AG09309 (cell line): Measurements from ENCODE around the gene OR2A7.
"Not testable (repeated sequence)": the region's sequence is repeated elsewhere in the genome, so short reads cannot be mapped to it uniquely, and the experiment has no call there.

Experiments
- DNase-seq: peaks from one replicate; pipeline ENCODE4 v3.0.0-alpha.2; 2010; ENCODE audit warnings: low read depth
- H3K4me3 ChIP-seq: 2 replicates; pipeline ENCODE4 v1.5.1; 2011; ENCODE audit warnings: mild to moderate bottlenecking, low read depth, low read length, moderate library complexity; ENCODE audit not compliant: control insufficient read depth

OR2A7 gene, protein sequence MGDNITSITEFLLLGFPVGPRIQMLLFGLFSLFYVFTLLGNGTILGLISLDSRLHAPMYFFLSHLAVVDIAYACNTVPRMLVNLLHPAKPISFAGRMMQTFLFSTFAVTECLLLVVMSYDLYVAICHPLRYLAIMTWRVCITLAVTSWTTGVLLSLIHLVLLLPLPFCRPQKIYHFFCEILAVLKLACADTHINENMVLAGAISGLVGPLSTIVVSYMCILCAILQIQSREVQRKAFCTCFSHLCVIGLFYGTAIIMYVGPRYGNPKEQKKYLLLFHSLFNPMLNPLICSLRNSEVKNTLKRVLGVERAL

DNA sequence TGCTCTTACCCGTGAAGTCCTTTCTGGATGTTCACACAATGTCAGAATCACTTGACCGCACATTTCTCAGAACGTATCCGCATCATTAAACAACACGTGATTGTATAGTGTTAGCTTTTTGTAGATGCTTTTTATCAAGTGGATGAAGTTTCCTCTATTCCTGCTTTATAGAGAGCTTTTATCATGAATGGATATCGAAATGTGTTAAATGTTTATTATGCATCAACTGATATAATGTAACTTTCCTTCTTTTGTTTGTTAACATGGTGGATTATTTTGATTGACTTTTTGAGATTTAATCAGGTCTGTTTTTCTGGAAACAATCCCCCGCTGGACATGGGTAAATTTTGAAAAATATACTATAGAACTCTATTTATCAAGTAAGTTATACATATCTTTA is at the start of gene OR2A7:
TSS of gene OR2A7 (minus strand) at position 101 of the 400 bp plus-strand sequence. CDS start 5,164 bp downstream, outside the sequence.
- H3K4me3 ChIP-seq, DNase-seq: not testable (repeated sequence)

DNA sequence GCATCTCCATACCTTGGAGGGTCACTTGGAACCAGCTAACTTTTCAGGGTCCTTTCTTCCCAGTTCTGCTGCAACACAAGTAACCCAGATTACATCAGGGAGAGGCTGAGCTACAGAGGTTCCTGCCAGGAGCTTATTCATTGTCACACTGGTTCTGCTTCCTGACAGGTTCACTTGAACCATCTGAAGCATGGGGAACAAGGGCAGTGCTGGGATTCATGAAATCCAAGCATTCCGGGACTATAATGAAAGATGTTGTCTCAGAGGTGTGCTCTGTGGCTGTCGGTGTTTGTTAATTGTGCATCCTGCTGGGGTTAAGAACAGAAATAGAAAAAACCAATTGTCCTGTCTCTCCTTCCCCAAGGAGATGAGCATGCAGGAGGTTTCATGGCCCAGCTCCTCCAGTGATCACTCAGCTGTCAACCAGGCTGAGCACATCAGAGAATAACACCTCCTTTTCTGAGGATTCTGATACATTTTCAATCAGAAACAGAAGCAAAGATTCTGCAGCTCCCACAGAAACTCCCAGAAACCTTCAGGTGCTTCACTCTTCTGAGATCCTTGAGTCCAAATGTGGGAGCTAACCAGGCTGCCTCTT is 47.4 kb upstream of the OR2A7 start, which contains the start of gene OR2A1:
TSS of gene OR2A1 (plus strand) at position 548 of the 598 bp plus-strand sequence. CDS start 5,706 bp downstream, outside the sequence.
- not testable (repeated sequence) for DNase-seq, H3K4me3 ChIP-seq

DNA sequence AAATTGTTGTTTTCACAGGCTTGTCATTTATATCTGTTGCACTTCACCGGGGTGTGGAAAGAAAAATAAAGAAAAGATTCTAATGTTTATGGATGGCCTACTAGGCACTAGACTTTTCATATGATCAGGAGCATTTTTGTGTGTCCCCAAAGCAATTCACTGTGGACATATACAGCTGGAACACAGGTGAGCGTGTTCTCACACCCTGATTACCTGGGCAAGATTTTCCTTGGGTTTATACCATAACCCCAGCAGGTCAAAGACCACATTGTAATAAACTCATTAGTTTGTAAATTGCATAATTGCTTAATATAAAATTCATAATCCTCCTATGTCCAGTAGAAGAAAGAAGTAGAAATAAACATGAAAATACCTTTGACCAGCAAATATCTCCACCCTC is 46.6 kb upstream of the OR2A7 start:
- not testable (repeated sequence) for H3K4me3 ChIP-seq

DNA sequence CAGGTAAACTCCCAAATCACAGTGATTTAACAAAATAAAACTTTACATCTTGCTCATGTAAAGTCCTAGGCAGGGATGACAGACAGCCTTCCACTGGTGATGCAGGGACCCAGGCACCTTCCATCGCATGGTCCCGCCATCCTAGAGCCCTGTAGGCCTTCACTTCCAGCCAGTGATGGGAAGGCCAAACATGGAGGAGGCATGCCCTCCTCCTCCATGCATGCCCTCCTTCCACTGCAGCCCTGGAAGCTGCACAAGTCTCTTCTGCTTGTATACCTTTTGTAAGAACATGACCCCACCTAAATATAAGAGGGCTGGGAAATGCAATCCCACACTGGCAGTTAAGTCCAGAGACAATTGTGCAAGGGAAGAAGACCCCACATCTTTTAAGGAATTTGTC is 45.1 kb upstream of the OR2A7 start:
- not testable (repeated sequence) for H3K4me3 ChIP-seq, DNase-seq

More for the DNA sequence above, 46.6 kb upstream of the OR2A7 start:
- DNase-seq: not testable (repeated sequence)

DNA sequence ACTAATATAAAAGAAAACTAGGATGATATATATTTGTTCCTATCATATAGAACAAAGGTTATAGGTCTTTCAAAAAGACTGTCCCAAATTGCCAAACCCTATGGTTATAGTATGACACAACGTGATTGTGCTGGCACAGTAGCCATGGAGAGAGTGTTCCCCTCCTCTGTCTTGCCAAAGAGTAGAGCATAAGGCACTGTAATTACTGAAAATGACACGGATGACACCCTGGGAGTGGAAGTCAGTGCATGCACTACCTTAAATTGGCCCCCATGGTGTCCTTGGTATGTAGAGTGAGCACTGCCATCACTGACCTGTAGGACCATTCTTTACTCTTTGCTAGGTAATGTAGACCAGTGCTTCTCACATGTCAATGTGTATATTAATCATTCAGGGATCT is 40.6 kb upstream of the OR2A7 start:
- not testable (repeated sequence) for DNase-seq, H3K4me3 ChIP-seq

DNA sequence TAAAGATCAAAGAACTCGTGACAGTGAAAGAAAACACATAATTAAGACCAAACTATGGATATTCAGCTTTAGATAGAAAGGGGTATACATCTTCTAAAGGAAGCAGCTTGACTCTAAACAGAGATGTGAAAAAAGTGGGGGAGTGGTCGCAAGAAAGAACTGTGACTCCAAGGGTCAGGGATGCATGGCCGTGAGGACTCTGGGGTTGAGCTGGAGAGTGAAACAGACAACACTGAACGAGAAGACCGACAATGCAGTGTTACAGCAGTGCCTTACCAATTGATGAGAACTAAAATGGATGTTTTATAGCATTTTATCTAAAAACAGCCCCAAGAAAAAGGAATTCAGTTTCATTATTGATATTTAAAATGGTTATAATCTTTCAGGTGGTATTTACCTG is 39.0 kb upstream of the OR2A7 start:
- not testable (repeated sequence) for DNase-seq, H3K4me3 ChIP-seq

DNA sequence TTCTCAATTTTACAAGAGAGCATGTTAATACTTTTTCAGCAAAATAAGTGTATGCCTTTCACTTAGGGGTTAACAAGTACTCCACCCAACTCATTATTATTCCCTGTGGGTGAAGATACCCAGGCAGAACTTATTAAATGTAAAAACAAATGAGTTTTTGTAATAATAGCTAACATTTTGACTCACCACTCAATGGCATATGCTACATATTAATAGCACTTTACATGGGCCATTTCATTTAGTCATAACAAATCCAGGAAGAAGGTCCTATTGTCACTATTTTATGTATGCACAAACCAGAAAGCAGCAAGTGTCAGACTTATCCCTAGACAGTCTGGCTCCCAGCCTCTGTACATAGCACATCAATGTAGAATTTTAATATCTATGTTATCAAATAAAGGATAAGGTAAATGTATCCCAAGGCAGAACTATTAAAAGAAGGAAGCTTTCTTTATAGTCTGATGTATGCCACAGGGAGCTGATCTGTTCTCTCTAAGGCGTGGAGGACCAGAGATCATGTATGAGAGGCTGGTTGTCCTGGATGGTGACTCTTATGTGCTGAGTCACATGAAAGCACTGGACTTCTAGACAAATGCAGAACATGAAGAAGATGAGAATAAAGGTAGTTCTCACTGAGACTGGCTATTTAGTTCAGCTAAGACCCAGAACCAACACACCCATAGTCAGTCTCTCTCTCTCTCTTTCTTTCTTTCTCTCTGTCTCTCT is 38.1 kb upstream of the OR2A7 start:
- not testable (repeated sequence) for DNase-seq, H3K4me3 ChIP-seq

DNA sequence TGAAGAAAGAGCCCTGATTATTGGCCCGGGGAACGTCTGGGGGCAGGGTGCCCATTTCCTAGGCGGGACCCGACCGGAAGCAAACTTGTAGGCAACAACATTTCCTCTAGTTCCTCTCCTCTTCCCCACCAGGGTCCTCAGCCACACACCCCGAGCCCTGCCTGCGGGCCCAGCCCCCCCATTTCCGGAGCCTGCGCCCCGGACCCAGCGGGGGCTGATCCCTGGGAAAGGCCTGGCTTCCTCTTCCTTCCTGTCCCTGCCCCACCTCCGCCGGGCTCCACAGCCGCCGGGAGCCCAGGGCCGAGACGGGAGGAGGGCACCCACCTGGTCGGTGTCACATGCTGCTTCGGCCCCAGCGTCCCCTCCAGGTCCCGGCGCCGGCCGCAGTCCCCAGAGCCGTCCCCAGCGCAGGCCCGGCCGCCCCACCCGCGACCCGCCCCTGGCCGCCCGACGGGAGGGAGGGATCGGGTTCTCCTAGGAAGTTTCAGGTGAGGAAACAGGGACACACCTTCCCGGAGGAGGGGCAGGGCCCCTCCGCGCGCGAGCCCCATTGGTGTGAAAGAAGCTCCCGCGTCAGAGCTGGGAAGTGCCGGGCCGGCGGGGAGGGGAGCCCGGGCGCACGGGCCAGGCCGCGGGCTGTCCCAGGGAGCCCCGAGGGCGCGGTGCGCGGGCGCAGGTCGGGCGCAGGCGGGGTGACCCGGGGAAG is 29.4 kb upstream of the OR2A7 start:
- not testable (repeated sequence) for H3K4me3 ChIP-seq, DNase-seq

DNA sequence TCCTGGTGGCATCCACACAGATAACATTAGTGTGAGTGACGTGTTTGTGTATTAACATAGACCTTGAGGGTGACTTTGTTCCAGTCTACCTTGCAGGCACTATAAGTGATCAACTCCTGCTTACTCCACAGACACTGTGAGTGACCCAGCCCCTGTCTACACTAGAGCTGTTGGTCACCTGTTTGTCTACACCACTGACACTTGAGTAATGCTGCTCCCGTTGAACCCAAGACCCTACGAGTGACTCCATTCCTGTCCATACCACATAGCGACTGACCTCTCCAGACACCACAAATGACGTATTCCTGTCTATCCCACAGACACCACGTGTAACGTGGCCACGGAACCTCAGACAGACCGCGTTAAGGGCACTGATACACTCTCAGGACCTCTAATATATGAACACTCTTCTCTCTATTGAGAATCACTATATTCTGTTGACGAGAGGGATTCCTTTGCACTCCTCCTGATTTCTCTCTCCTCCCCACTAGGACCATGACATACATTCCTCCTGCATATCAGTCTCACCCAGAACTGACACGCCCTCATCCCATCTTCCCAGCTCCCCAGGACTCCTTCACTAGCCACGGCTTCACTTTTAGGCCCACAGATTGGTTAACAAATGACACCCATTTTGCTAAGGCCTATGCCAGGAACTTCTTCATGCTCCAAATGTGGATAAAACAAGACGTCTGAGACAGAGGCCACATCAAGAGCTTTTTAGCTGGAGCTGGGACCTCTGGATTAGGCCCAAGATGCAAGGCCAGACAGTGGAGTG is 28.0 kb upstream of the OR2A7 start:
- DNase-seq, H3K4me3 ChIP-seq: not testable (repeated sequence)

DNA sequence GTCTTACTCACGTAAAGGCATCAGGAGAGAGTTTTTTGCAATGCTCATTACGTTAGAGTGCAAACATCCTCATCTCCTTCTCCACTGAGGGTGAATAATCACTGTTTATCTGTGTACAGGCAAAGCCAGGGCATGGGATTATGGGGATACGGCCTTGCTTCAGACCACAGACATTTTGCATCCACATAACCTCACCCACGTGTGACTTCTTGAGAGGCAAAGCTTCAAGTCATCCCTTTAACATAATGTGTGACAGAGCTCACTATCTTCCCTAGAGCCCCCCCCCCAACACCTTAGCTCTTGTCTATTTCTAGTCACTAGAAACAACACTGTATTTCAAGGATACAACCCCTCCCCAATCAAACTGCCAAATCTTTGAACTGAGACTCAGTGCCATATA is 27.0 kb upstream of the OR2A7 start:
- DNase-seq, H3K4me3 ChIP-seq: not testable (repeated sequence)

DNA sequence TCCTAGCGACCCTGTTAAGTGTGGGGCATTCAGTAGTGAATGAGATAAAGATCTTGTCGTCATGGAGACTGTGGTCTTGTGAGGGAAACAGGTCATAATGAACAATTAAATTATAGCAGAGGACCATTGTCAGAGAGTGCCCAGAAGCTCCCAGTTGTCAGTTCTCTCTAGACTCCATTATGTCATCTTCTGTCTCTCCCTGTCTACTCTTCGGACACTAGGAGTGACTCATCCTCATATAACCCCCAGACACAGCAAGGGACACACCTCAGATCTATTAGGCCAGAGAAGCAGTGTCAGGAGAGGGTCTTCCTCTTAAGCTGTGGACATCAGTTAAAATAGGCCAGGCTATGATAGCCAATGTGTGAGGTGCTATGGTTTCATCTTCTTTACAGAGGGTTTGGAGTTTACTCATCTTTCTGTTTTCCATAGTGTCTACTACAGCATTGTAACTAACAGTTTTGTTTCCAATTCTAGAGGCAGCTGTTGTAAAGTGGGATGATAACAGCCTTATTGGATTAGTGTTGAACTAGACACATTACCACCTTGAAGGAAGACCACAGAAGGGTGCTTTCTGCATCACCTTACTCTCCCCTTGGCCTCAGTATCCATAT is 22.7 kb upstream of the OR2A7 start:
- H3K4me3 ChIP-seq, DNase-seq: not testable (repeated sequence)

DNA sequence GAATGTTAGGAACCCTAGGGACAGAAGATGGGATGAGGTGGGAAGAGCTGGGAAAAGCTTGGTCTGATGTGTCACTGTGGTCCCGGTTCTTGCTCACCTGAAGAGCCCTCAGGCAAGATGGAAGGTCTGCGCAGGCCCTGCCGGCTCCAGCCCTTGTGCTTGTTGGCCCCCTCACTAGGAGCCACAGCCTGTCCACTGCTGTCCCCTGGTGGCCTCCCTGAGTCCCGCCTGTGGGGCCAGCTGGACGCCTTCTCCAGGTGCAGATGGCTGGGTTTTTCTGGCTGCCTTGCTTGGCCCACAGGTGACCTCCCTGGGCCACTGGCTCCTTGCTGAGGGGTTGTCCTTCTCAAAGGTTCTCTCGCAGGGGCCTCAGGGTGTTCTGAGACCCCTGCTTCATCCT is 19.1 kb upstream of the OR2A7 start:
- not testable (repeated sequence) for H3K4me3 ChIP-seq, DNase-seq

DNA sequence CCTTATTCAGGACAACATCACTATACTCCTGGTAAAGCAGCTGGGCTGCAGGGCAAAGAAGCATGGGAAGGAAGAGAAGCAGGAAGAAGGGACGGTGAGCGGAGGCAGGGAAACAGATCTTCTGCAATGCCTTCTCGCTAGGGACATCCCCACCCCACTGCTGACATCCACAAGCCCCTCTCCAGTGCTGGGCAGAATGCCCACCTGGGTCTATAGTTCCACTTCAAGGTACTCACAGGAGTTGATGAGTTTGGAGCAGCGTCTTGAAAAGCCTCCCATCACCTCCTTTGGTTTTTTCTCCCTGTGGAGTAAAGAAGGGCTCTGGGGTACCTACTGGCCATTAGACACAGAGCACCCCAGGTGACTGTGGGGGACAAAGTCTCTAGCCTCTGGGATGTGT is 17.9 kb upstream of the OR2A7 start:
- DNase-seq, H3K4me3 ChIP-seq: not testable (repeated sequence)

DNA sequence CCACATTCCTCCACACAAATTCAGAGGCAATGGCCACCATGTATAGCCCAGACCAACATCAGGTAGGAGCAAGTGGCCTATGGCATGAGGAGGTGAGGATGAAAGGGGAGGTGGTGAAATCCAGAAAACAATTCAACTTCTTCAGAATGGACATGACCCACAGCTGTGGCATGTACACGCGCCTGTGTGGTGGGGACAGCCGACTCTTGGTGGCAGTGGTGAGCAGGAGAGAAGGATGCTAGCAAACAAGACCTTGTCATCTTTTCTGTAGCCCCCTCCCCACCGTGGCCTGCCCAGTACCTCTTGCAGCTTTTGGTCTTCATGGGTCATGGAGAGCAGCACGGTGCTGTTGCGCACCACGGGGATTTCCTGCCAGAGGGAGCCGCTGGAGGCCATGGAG is 17.4 kb upstream of the OR2A7 start:
- not testable (repeated sequence) for DNase-seq, H3K4me3 ChIP-seq

DNA sequence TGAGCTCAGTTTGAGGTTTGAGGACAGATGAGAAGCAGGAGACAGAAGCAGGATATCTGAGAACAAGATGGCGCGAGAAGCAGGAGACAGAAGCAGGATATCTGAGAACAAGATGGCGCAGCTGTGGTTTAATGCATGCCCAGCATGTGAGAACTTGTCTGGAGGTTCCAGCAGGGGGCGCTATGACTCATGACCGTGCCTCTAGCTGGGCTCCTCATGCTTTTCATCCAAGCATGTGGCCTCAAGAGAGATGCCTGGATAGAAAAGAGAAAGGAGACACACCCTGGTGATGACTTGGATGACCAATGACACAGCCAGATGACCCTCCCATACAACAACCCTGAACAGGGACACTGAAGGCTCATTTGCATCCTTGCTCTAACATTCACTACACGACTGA is 15.4 kb upstream of the OR2A7 start:
- DNase-seq, H3K4me3 ChIP-seq: not testable (repeated sequence)

DNA sequence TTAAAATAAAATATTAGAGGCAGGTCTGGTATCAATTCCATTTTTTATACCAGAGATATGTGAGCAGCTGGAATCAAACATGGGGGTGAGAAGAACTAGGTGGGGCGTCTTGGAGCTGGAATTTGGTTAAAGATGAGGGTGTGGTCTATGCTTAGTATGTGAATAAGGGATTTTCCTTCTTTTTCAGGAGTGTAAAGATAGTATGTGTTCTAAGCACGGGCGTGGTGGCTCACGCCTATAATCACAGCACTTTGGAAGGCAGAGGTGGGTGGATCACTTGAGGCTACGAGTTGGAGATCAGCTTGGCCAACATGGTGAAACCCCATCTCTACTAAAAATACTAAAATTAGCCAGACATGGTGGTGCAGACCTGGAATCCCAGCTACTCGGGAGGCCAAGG is 10.7 kb upstream of the OR2A7 start:
- not testable (repeated sequence) for H3K4me3 ChIP-seq, DNase-seq

DNA sequence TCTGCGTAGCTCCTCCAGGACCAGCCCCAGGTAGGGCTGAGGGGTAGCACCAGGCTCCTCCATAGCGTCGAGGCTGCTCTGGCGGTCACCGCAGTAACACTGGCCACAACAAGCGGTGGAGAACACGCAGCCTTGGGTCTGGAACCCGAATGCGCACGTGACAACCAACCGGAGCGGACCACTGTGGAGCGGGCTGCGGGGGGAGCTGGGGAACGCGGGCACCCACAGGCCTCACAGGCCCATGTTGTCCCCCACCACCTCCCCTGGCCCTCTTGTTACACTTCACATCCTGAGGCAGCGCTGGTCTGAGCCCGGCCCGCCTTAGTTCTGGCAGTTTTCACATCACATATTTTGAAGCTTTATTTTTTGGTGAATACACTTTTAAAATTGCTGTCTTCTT is 4.6 kb upstream of the OR2A7 start, which contains the start of gene CTAGE8:
TSS of gene CTAGE8 (minus strand) at position 101 of the 400 bp plus-strand sequence. CDS start at position 63, 38 bp downstream.
- DNase-seq: not testable (repeated sequence)

More for the DNA sequence above, 4.6 kb upstream of the OR2A7 start, which contains the start of gene CTAGE8:
- not testable (repeated sequence) for H3K4me3 ChIP-seq
